ENCODE results near the gene PSMB4. TPM values are rescaled to one million over a fixed set of nuclear protein-coding genes. Genes with fewer than 3 reads are reported as not detected.

PSMB4 gene
- total RNA-seq, 1 experiment from 2014 or later: 414 TPM

DNA sequence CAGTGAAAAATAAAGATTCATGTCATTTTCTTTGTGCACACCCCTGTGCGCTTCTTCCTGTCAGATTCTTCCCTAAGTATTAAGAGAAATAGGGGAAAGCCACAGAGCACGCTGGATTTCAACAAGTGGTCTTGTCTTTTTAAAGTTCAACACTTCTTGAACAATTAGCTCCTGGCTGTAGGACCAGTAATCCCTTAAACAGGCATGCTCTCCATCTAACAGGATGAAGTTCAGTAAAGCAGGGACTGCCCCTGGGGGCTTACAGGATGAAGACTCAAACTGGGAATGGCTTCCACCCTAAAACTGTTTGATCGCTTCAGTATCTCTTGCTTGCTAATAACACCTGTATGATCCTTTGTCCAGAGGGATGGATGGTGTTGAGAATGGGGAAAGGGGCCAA is 4.2 kb downstream of the PSMB4 start:
- ATAC-seq (no peak), DNase-seq (ENCODE audit: low spot score) (no peak)
- TF ChIP-seq AR (CRISPR knock-in tag; IDR thresholded peaks at IDR 0.05): no peak
- no peak for TF ChIP-seq GRHL2 (CRISPR knock-in tag; IDR thresholded peaks at IDR 0.05; ENCODE audit: insufficient replicate concordance, severe bottlenecking)
- no peak for TF ChIP-seq JAZF1 (CRISPR knock-in tag; IDR thresholded peaks at IDR 0.05)
- no peak for TF ChIP-seq KAT7 (CRISPR knock-in tag; IDR thresholded peaks at IDR 0.05; ENCODE audit: borderline replicate concordance)
- TF ChIP-seq ETV6 (CRISPR knock-in tag; IDR thresholded peaks at IDR 0.05): no peak
- TF ChIP-seq ELF4 (CRISPR knock-in tag; IDR thresholded peaks at IDR 0.05; ENCODE audit: low read depth): no peak
- no peak for TF ChIP-seq NFE2L1 (CRISPR knock-in tag; IDR thresholded peaks at IDR 0.05)
- no peak for TF ChIP-seq E2F4 (CRISPR knock-in tag; IDR thresholded peaks at IDR 0.05; ENCODE audit: borderline replicate concordance, low read depth)
- Mint-ChIP-seq H3K4me1 (peaks cover 11% of the 10 kb centered on the region), H3K36me3 (peaks cover 62% of the 10 kb centered on the region), H3K27me3 (ENCODE audit: low read depth) (no peaks in the 10 kb centered on the region), H3K9me3 (no peaks in the 10 kb centered on the region), H3K27ac (peak overlapping the region; percentile 39), H3K4me3 (no peak overlapping the region)
- POLR2A ChIA-PET: no interaction called here
- CTCF ChIA-PET: interaction anchor here (0.7 kb wide), 2 partner anchors 103 to 209 kb away, joined by 3 to 4 read pairs; no protein-coding TSS in a partner anchor

DNA sequence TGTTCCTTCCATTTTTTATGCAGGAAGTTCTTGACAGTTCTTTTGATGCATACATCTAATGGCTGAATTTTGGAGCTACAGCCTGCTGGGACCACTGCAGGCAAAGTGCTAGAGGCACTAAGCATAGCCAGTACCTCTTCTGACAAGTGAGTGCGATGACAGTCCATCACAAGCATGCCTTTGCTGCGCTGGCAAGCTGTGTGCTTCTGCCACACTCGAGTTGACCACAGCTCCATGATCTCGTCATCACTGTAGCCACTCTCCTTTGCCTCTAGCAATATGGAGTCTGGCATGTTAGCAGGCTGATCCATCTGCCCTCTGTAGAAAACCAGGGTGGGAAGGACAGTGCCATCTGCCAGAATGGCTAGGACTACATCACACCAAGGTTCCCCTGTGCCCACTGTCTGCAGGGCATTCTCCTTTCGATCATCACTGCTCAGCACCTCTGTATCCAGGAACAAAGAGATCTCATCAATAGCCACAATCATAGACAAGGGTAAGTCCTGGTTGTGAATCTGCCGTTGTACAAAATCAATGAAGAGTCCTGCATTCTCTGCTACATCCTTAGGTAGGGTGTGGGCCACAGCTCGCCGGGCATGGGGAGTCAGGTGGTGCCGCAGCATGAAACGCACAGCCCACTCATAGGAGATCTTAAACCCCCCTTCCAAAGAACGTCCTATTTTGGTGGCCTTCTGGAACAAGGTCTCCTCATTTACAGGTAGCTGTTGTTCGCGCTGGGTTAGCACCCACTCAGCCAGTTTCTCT is 6.0 kb downstream of the PSMB4 start:
- no peaks in the 10 kb centered on the region for H3K27me3 Mint-ChIP-seq (ENCODE audit: low read depth)
- no peak for ATAC-seq
- peaks cover 6% of the 10 kb centered on the region for H3K4me1 Mint-ChIP-seq
- CTCF ChIA-PET: interaction anchor here (0.7 to 2.1 kb wide), 2 partner anchors 104 to 295 kb away, joined by 6 read pairs; no protein-coding TSS in a partner anchor
- POLR2A ChIA-PET: interaction anchor here (1.1 kb wide), 1 partner anchor 65 kb away, joined by 3 read pairs; no protein-coding TSS in a partner anchor
- DNase-seq (ENCODE audit: low spot score): no peak
- H3K36me3 Mint-ChIP-seq: peaks cover 74% of the 10 kb centered on the region
- no peaks in the 10 kb centered on the region for H3K9me3 Mint-ChIP-seq
- H3K27ac Mint-ChIP-seq: no peak overlapping the region
- no peak for TF ChIP-seq ATF3 (CRISPR knock-in tag; conservative IDR thresholded peaks at IDR 0.05)
- TF ChIP-seq ETV6 (CRISPR knock-in tag; IDR thresholded peaks at IDR 0.05): no peak
- no peak for TF ChIP-seq ZNF263 (CRISPR knock-in tag; IDR thresholded peaks at IDR 0.05; ENCODE audit: low read depth)
- TF ChIP-seq GABPB1 (CRISPR knock-in tag; IDR thresholded peaks at IDR 0.05): no peak
- TF ChIP-seq ATF2 (CRISPR knock-in tag; IDR thresholded peaks at IDR 0.05; ENCODE audit: borderline replicate concordance, low read depth): no peak
- no peak for TF ChIP-seq SOX15 (CRISPR knock-in tag; IDR thresholded peaks at IDR 0.05)
- H3K4me3 Mint-ChIP-seq: no peak overlapping the region

DNA sequence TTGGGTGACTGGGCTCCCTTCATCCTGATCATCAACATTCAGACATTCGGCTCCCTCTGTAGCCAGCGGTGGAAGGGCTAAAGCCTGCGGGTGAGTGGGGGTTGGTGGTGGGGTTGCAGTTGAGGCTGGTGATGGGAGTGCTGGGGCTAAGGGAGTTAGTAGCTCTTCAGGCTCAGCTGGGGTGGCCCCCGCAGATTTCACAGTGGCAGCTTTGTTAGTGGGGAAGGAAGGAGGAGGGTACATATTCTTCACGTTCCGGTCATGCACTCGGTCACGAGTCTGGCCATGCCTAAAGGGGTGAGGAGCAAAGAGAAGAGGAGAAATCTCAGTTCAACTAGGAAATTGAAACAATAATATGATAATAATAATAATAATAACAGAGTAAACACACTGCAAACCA is 6.8 kb downstream of the PSMB4 start:
- H3K27ac Mint-ChIP-seq: no peak overlapping the region
- no peak for DNase-seq (ENCODE audit: low spot score)
- CTCF ChIA-PET: interaction anchor here (0.5 to 2.1 kb wide), 2 partner anchors 10 to 105 kb away, joined by 3 to 6 read pairs; no protein-coding TSS in a partner anchor
- peaks cover 74% of the 10 kb centered on the region for H3K36me3 Mint-ChIP-seq
- ATAC-seq: no peak
- no peaks in the 10 kb centered on the region for H3K27me3 Mint-ChIP-seq (ENCODE audit: low read depth)
- H3K4me3 Mint-ChIP-seq: no peak overlapping the region
- TF ChIP-seq ZMAT4 (CRISPR knock-in tag; IDR thresholded peaks at IDR 0.05) (no peak), ZNF423 (CRISPR knock-in tag; IDR thresholded peaks at IDR 0.05) (no peak), RELA (CRISPR knock-in tag; IDR thresholded peaks at IDR 0.05; ENCODE audit: borderline replicate concordance) (no peak), IRF2 (CRISPR knock-in tag; IDR thresholded peaks at IDR 0.05; ENCODE audit: borderline replicate concordance, low read depth) (no peak)
- no peaks in the 10 kb centered on the region for H3K9me3 Mint-ChIP-seq
- POLR2A ChIA-PET: interaction anchor here (1.1 kb wide), 1 partner anchor 65 kb away, joined by 3 read pairs; no protein-coding TSS in a partner anchor
- H3K4me1 Mint-ChIP-seq: no peaks in the 10 kb centered on the region

Measured in WTC11 (cell line).